NT2/D1 (cell line): ENCODE results near the gene LNPK.
"Not testable (repeated sequence)": the region's sequence is repeated elsewhere in the genome, so short reads cannot be mapped to it uniquely, and the experiment has no call there.

Experiments used
- DNase-seq: peaks from one replicate; pipeline ENCODE4 v3.0.0-alpha.2; 2011; ENCODE audit warnings: low read depth, low spot score
- H3K27me3 ChIP-seq: 2 replicates; pipeline ENCODE4 v1.6.0; 2011; ENCODE audit warnings: mild to moderate bottlenecking; ENCODE audit not compliant: insufficient read length, insufficient read depth
- H3K36me3 ChIP-seq: 2 replicates; pipeline ENCODE4 v1.6.1; 2011; ENCODE audit warnings: mild to moderate bottlenecking, low read length, mixed read lengths; ENCODE audit not compliant: insufficient read depth, insufficient read length
- H3K4me1 ChIP-seq: 2 replicates; pipeline ENCODE4 v1.5.1; 2011; ENCODE audit not compliant: insufficient read depth, insufficient read length
- H3K4me3 ChIP-seq: 2 replicates; pipeline ENCODE4 v1.5.1; 2011; ENCODE audit warnings: low read depth; ENCODE audit not compliant: insufficient read length
- H3K9ac ChIP-seq: 2 replicates; pipeline ENCODE4 v1.6.0; 2011; ENCODE audit warnings: low read depth; ENCODE audit not compliant: insufficient read length
- H3K9me3 ChIP-seq: 2 replicates; pipeline ENCODE4 v1.5.1; 2011; ENCODE audit warnings: mild to moderate bottlenecking, low read length; ENCODE audit not compliant: insufficient read depth
- SUZ12 ChIP-seq: IDR thresholded peaks from 2 replicates; pipeline ENCODE4 v1.6.1; 2011; ENCODE audit not compliant: insufficient read length, insufficient read depth; ENCODE audit errors: extremely low read depth
- YY1 ChIP-seq: IDR thresholded peaks from 2 replicates; pipeline ENCODE4 v1.6.1; 2011; ENCODE audit not compliant: insufficient read length, insufficient read depth
- ZNF274 ChIP-seq: IDR thresholded peaks from 2 replicates; pipeline ENCODE4 v1.6.1; 2011; ENCODE audit warnings: mild to moderate bottlenecking, low read depth, low read length

LNPK gene

GRCh38 chr2:175903384-175903936 lies 98.6 kb downstream of the LNPK start:
- DNase-seq: no peak
- Histone ChIP-seq H3K36me3 (no peaks in the 10 kb centered on the region), H3K27me3 (no peaks in the 10 kb centered on the region), H3K4me3 (no peak overlapping the region), H3K9ac (no peak overlapping the region), H3K9me3 (no peaks in the 10 kb centered on the region), H3K4me1 (no peaks in the 10 kb centered on the region)
- TF ChIP-seq YY1 (no peak), SUZ12 (no peak), ZNF274 (no peak)

GRCh38 chr2:175895957-175896356 lies 106.1 kb downstream of the LNPK start:
- H3K4me3 ChIP-seq, H3K27me3 ChIP-seq, H3K4me1 ChIP-seq, DNase-seq, H3K9ac ChIP-seq, H3K36me3 ChIP-seq, H3K9me3 ChIP-seq: not testable (repeated sequence)

GRCh38 chr2:175892046-175892445 lies 110.0 kb downstream of the LNPK start:
- no peaks in the 10 kb centered on the region for H3K27me3 ChIP-seq
- no peaks in the 10 kb centered on the region for H3K36me3 ChIP-seq
- H3K9me3 ChIP-seq: no peaks in the 10 kb centered on the region
- no peak for DNase-seq
- H3K4me1 ChIP-seq: no peaks in the 10 kb centered on the region
- H3K4me3 ChIP-seq: no peak overlapping the region
- no peak overlapping the region for H3K9ac ChIP-seq
- no peak for TF ChIP-seq YY1
- TF ChIP-seq ZNF274: no peak
- no peak for TF ChIP-seq SUZ12

GRCh38 chr2:175890636-175891242 lies 111.3 kb downstream of the LNPK start:
- DNase-seq: no peak
- TF ChIP-seq ZNF274 (no peak), YY1 (no peak), SUZ12 (no peak)
- Histone ChIP-seq H3K9me3 (no peaks in the 10 kb centered on the region), H3K4me1 (no peaks in the 10 kb centered on the region), H3K4me3 (no peak overlapping the region), H3K27me3 (no peaks in the 10 kb centered on the region), H3K9ac (no peak overlapping the region), H3K36me3 (no peaks in the 10 kb centered on the region)

GRCh38 chr2:175889701-175890302 lies 112.3 kb downstream of the LNPK start:
- Histone ChIP-seq H3K9me3 (no peaks in the 10 kb centered on the region), H3K9ac (no peak overlapping the region), H3K27me3 (no peaks in the 10 kb centered on the region), H3K4me1 (no peaks in the 10 kb centered on the region), H3K4me3 (no peak overlapping the region), H3K36me3 (no peaks in the 10 kb centered on the region)
- no peak for TF ChIP-seq SUZ12
- TF ChIP-seq YY1: no peak
- no peak for TF ChIP-seq ZNF274
- DNase-seq: no peak

- TF ChIP-seq ZNF274: no peak
- TF ChIP-seq SUZ12: no peak
- TF ChIP-seq YY1: no peak
- DNase-seq: no peak
- Histone ChIP-seq H3K27me3 (no peaks in the 10 kb centered on the region), H3K9me3 (no peaks in the 10 kb centered on the region), H3K36me3 (no peaks in the 10 kb centered on the region), H3K4me1 (no peaks in the 10 kb centered on the region), H3K9ac (no peak overlapping the region), H3K4me3 (no peak overlapping the region)
Observed at GRCh38 chr2:175887776-175888175, 114.3 kb downstream of the LNPK start.

- Histone ChIP-seq H3K36me3 (no peaks in the 10 kb centered on the region), H3K9ac (no peak overlapping the region), H3K4me3 (no peak overlapping the region), H3K4me1 (no peaks in the 10 kb centered on the region), H3K27me3 (no peaks in the 10 kb centered on the region), H3K9me3 (no peaks in the 10 kb centered on the region)
- TF ChIP-seq SUZ12 (no peak), YY1 (no peak), ZNF274 (no peak)
- DNase-seq: no peak
Observed at GRCh38 chr2:175884697-175885393, 117.2 kb downstream of the LNPK start.
